Measurements from ENCODE around the gene C4A.

C4A gene

GRCh38 chr6:31949926-31950548 lies 31.8 kb upstream of the C4A start:
- no peak for DNase-seq (ENCODE audit: extremely low read depth, low read depth)
- no peak for TF ChIP-seq CTCF (IDR thresholded peaks at IDR 0.05; ENCODE audit: low read depth, low read length)

- TF ChIP-seq CTCF (IDR thresholded peaks at IDR 0.05; ENCODE audit: low read depth, low read length): peak; percentile 93
- peak; percentile 49 for DNase-seq (ENCODE audit: extremely low read depth, low read depth)
These were observed 29.6 kb upstream of the C4A start for GRCh38 chr6:31952140-31952805.

GRCh38 chr6:31952890-31953289 lies 29.0 kb upstream of the C4A start:
- no peak for TF ChIP-seq CTCF (IDR thresholded peaks at IDR 0.05; ENCODE audit: low read depth, low read length)
- DNase-seq (ENCODE audit: extremely low read depth, low read depth): no peak

- no peak for TF ChIP-seq CTCF (IDR thresholded peaks at IDR 0.05; ENCODE audit: low read depth, low read length)
- no peak for DNase-seq (ENCODE audit: extremely low read depth, low read depth)
These were observed 27.3 kb upstream of the C4A start for GRCh38 chr6:31954511-31954910.

- DNase-seq (ENCODE audit: extremely low read depth, low read depth): no peak
- TF ChIP-seq CTCF (IDR thresholded peaks at IDR 0.05; ENCODE audit: low read depth, low read length): no peak
These were observed 25.1 kb upstream of the C4A start for GRCh38 chr6:31956796-31957195.

GRCh38 chr6:31958412-31958740 lies 23.5 kb upstream of the C4A start:
- no peak for DNase-seq (ENCODE audit: extremely low read depth, low read depth)
- no peak for TF ChIP-seq CTCF (IDR thresholded peaks at IDR 0.05; ENCODE audit: low read depth, low read length)

GRCh38 chr6:31958741-31959739 lies 22.8 kb upstream of the C4A start, which contains the start of the genes NELFE and SKIC2:
Gene NELFE (minus strand): TSS chr6:31958971. CDS start chr6:31958446, 525 bp downstream.
Gene SKIC2 (plus strand): TSS chr6:31959175. CDS start chr6:31959193, 18 bp downstream.
- peak; percentile 94 for DNase-seq (ENCODE audit: extremely low read depth, low read depth)
- no peak for TF ChIP-seq CTCF (IDR thresholded peaks at IDR 0.05; ENCODE audit: low read depth, low read length)

Measured in AG09319 (cell line).